ENCODE data around the gene ZNF24. TPM values are rescaled to one million over a fixed set of nuclear protein-coding genes. Genes with fewer than 3 reads are reported as not detected.
A peak's percentile ranks its signal among the peaks of the same experiment; 100 is the strongest.

ZNF24 gene
- total RNA-seq, 1 donor from 2014 or later = 55.3 TPM

- Mint-ChIP-seq H3K9me3 (no peaks in the 10 kb centered on the region), H3K4me1 (no peaks in the 10 kb centered on the region), H3K4me3 (no peak overlapping the region), H3K27ac (no peak overlapping the region), H3K27me3 (ENCODE audit: low read depth) (no peaks in the 10 kb centered on the region), H3K36me3 (no peaks in the 10 kb centered on the region)
- DNase-seq (ENCODE audit: low spot score in 2 of 2, unreplicated experiment in 2 of 2) = no peak
- no peak for TF ChIP-seq CTCF (IDR thresholded peaks at IDR 0.05; ENCODE audit: unreplicated experiment)
Measured at GRCh38 chr18:35369126-35369525, 24.9 kb upstream of the ZNF24 start.

- no peaks in the 10 kb centered on the region for H3K9me3 Mint-ChIP-seq
- no peak for DNase-seq (ENCODE audit: low spot score in 2 of 2, unreplicated experiment in 2 of 2)
- no peaks in the 10 kb centered on the region for H3K36me3 Mint-ChIP-seq
- H3K27me3 Mint-ChIP-seq (ENCODE audit: low read depth) = no peaks in the 10 kb centered on the region
- H3K27ac Mint-ChIP-seq = no peak overlapping the region
- no peak overlapping the region for H3K4me3 Mint-ChIP-seq
- TF ChIP-seq CTCF (IDR thresholded peaks at IDR 0.05; ENCODE audit: unreplicated experiment) = no peak
- H3K4me1 Mint-ChIP-seq = no peaks in the 10 kb centered on the region
Measured at GRCh38 chr18:35368595-35368994, 24.4 kb upstream of the ZNF24 start.

GRCh38 chr18:35362531-35362930 is 18.3 kb upstream of the ZNF24 start:
- H3K9me3 Mint-ChIP-seq = no peaks in the 10 kb centered on the region
- no peak for DNase-seq (ENCODE audit: low spot score in 2 of 2, unreplicated experiment in 2 of 2)
- H3K27ac Mint-ChIP-seq = no peak overlapping the region
- H3K4me1 Mint-ChIP-seq = no peaks in the 10 kb centered on the region
- H3K36me3 Mint-ChIP-seq = no peaks in the 10 kb centered on the region
- no peak for TF ChIP-seq CTCF (IDR thresholded peaks at IDR 0.05; ENCODE audit: unreplicated experiment)
- H3K4me3 Mint-ChIP-seq = no peak overlapping the region
- peaks cover 1% of the 10 kb centered on the region for H3K27me3 Mint-ChIP-seq (ENCODE audit: low read depth)

GRCh38 chr18:35361570-35362321 is 17.5 kb upstream of the ZNF24 start:
- TF ChIP-seq CTCF (IDR thresholded peaks at IDR 0.05; ENCODE audit: unreplicated experiment) = no peak
- no peaks in the 10 kb centered on the region for H3K4me1 Mint-ChIP-seq
- DNase-seq (ENCODE audit: low spot score in 2 of 2, unreplicated experiment in 2 of 2) = no peak
- H3K27me3 Mint-ChIP-seq (ENCODE audit: low read depth) = peaks cover 1% of the 10 kb centered on the region
- H3K36me3 Mint-ChIP-seq = no peaks in the 10 kb centered on the region
- H3K9me3 Mint-ChIP-seq = no peaks in the 10 kb centered on the region
- H3K27ac Mint-ChIP-seq = no peak overlapping the region
- no peak overlapping the region for H3K4me3 Mint-ChIP-seq

GRCh38 chr18:35355140-35355618 is 11.0 kb upstream of the ZNF24 start:
- Mint-ChIP-seq H3K27me3 (ENCODE audit: low read depth) (no peaks in the 10 kb centered on the region), H3K9me3 (peaks cover 16% of the 10 kb centered on the region), H3K4me3 (peak overlapping the region; percentile 31), H3K27ac (no peak overlapping the region), H3K36me3 (peaks cover 5% of the 10 kb centered on the region), H3K4me1 (no peaks in the 10 kb centered on the region)
- TF ChIP-seq CTCF (IDR thresholded peaks at IDR 0.05; ENCODE audit: unreplicated experiment) = no peak
- peak in 1 of 2 experiments; percentile 39 for DNase-seq (ENCODE audit: low spot score in 2 of 2, unreplicated experiment in 2 of 2)
